Body of pancreas (tissue), 4 donors: ENCODE measurements around the gene NLRP8.
"Not testable (repeated sequence)": the region's sequence is repeated elsewhere in the genome, so short reads cannot be mapped to it uniquely, and the experiment has no call there.

ENCODE experiments used
- CTCF ChIP-seq, 7 experiments: fragments of 450-650 bp in 4 of 7; fragments of 200-600 bp in 3 of 7; sonication (generic) in 3 of 7; IDR thresholded peaks; one replicate each; pipeline ENCODE4 v1.5.1; 2016 to 2019; ENCODE audit warnings: antibody characterized with exemption in 7 of 7
- POLR2A ChIP-seq, 3 donors: fragments of 450-650 bp; IDR thresholded peaks; one replicate each; pipeline ENCODE4 v1.6.1; 2016; ENCODE audit warnings: antibody characterized with exemption in 3 of 3, mild to moderate bottlenecking in 2 of 3

- not testable (repeated sequence) for TF ChIP-seq CTCF, POLR2A (IDR thresholded peaks at IDR 0.05)
Measured at GRCh38 chr19:55950566-55950965, 2.9 kb downstream of the NLRP8 start.
